HG03457 (cell line): ENCODE data around the gene CYTH1.
"Not testable (repeated sequence)": the region's sequence is repeated elsewhere in the genome, so short reads cannot be mapped to it uniquely, and the experiment has no call there.

Experiments used
- ATAC-seq: cut with Tn5 transposase; IDR thresholded peaks from one replicate; pipeline ENCODE4 v1.9.1; 2021; ENCODE audit warnings: moderate number of reproducible peaks; ENCODE audit not compliant: unreplicated experiment

The CYTH1 gene

GRCh38 chr17:78674595-78675315 is 107.3 kb downstream of the CYTH1 start:
- ATAC-seq, result no peak

- no peak for ATAC-seq
Measured at GRCh38 chr17:78674156-78674555, 107.9 kb downstream of the CYTH1 start.

DNA sequence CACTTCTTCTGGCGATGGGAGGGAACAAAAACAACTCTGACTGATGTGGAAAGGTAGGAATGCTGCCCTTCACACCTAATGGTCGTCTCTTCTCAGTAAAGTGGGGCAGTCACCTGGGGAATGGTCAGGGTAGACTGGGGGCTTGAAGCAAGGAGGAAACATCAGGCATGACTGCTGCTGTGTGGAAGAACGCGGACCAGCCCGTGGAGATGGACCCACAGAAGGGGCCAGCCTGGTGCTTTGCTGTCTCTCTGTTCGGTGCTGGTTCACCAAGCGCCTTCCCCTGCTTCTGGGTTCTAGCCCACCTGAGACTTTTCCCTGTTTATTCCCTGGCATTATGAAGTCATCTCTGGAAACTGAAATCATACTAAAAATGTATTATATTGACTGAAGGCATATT is 108.7 kb downstream of the CYTH1 start:
- ATAC-seq, result no peak

DNA sequence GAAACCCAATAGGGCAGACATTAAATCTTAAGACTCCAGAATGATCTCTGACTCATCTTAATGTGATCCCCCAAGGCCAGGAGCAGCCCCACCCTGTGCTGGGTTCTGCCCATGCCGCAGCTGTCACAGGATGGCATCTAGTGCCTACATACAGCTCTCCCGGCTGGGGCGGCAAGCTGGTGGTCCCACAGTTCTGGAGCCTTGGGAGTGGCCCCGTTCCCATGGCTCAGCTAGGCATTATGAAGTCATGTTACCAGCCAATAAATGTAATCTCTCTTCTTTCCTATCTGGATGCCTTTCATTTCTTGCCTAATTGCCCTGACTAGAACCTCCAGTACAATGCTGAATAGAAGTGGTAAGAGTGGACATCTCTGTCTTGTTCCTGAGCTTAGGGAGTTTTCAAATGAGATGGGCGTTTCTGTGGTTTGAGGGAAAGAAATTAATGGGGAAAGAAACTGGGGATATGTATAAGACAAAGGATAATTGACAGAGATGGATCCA is 109.2 kb downstream of the CYTH1 start:
- ATAC-seq, result no peak

- ATAC-seq, result no peak
Measured at GRCh38 chr17:78672005-78672404, 110.1 kb downstream of the CYTH1 start.

GRCh38 chr17:78671726-78672001 is 110.4 kb downstream of the CYTH1 start:
- not testable (repeated sequence) for ATAC-seq

- ATAC-seq, result no peak
Measured at GRCh38 chr17:78670850-78671725, 111.0 kb downstream of the CYTH1 start.

DNA sequence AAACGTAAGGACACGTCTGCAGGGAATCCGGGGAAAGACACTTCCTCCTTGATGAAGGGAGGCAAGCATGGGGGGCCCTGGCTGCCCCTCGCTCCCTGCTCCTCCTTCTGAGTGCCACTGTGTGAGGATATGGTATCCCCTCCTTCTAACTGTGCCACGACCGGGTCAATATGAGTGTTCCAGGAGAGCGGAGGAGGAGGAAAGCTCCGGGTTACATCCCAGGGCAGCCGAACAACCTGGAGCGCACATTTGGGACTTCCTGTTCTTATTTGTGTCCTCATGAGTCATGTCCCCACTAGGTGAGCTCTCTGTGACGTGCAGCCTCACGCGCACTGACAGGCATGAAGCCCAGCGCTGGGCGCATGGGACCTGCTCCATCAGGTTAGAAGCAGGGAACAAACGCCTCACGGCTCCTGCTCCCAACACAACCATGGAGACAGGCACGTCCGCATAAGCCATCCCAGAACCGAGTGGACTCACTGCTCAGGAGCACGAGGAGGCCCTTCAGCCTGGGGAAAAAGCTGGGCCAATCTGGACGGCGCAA is 112.0 kb downstream of the CYTH1 start:
- ATAC-seq, result no peak

GRCh38 chr17:78669256-78669974 is 112.7 kb downstream of the CYTH1 start:
- no peak for ATAC-seq

- ATAC-seq, result no peak
Measured at GRCh38 chr17:78668847-78669246, 113.2 kb downstream of the CYTH1 start.

DNA sequence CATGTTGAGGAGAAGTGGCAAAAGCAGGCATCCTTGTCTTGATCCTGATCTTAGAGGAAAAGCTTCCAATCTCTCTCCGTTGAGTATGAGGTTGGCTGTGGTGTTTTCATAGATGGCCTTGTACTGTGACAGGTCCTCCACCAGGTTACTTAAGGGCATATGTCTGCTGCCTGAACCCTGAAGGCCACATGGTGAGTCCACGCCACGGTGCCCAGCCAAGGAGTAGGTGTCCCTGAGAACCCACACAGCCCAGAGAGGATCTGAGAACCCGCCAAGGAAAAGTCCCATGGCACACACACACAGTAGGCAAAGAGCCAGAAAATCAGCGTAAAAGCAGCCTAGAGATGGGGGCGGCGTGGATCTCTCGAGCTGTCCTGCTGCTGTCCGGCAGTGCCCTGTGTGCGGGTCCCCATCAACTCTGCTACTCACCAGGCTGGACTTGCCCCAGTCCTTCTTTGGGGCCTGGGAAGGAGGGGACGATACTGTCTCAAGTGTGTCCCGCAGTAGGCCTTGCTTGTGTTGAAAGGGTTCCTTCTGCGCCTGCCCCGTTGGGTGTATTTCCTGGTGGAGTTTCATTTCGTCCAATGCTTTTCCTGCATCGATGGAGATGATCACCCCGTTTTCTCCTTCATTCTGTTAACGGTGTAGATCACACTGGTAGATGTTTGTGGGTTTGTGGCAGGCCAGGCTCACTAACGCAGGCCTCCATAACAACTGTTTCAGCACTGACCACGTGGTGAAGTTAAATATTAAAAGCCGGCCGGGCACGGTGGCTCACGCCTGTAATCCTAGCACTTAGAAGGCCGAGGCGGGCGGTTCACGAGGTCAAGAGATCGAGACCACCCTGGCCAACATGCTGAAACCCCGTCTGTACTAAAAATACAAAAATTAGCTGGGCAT is 114.1 kb downstream of the CYTH1 start:
- no peak for ATAC-seq

DNA sequence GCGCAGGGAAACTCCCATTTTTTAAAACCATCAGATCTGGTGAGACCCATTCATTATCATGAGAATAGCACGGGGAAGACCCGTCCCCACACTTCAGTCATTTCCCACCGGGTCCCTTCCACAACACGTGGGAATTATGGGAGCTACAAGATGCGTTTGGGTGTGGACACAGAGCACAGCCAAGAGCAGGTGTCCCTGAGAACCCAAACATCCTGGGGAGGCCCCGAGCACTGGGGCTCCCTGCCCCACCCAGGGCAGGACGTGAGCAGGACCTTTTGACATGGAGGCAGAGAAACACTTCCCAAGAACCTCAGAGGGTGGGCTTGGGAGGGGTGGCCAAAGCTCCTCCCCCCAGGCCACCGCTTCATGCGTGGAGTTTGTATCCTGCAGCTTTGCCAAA is 115.0 kb downstream of the CYTH1 start:
- no peak for ATAC-seq

DNA sequence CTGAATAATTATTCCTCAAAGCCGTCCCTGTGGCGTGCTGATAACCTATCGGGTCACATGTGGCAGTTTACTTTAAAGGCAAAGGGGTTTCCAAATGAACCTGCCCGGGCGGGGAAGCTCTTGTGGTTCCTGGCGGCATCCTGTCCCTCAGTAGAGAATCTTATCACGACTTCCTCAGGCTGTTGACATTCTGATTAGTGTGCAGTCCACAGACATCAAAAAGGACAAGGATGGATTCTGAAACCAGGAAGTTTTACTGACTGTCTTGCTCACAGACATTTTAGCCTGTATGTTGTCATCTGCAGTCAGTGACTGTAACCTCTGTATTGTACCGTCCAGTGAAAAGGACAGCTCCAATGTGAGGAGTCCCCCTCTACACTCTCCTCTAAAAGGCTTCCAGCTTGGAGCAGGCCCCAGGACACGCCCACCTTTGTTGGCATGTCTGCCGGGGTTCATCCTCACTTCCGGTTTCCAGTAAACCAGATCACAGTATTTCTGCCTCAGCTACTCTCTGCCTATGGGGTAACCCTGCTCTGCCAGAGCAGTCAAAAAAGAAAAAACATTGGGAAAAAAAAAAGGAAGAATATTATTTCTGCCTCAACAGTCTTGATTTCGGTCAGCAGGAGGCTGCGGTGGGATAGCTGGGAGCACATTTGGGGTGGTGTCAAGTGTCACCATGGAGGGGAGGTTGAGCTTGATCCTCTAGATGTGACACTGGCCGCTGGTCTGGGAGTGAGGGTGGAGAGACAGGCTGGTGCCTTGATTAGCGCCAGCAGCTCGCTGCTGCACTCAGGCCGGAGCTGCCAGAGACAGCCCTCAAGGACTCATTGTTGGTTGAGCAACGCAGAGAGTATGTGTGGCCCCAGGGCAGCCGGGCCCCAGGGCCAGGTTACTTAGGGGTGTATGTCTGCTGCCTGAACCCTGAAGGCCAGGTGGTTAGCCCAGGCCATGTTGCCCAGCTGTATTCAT is 115.8 kb downstream of the CYTH1 start:
- ATAC-seq, result no peak

GRCh38 chr17:78665387-78665951 is 116.6 kb downstream of the CYTH1 start:
- ATAC-seq, result no peak

- no peak for ATAC-seq
Measured at GRCh38 chr17:78664476-78665386, 117.3 kb downstream of the CYTH1 start.

GRCh38 chr17:78661093-78661770 is 120.8 kb downstream of the CYTH1 start:
- ATAC-seq, result no peak

DNA sequence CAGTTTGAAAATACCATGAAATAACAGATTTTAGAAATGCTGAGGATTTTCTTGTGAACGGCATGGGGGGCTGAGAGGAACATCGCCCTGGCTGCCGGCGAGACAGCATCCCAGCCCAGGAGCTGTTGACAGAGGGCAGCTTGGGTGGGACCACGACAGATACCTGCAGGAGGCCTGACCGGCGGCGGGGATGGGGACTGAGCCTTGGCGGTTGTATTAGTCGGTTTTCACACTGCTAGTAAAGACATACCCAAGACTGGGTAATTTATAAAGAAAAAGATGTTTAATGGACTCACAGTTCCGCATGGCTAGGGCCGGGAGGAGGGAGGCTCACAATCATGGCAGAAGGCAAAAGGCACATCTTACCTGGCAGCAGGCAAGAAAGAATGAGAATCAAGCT is 122.5 kb downstream of the CYTH1 start:
- ATAC-seq, result no peak
